ENCODE data around the gene SPATA31A3. TPM values are rescaled to one million over a fixed set of nuclear protein-coding genes. Genes with fewer than 3 reads are reported as not detected.

Gene SPATA31A3
- total and polyA plus RNA-seq, 2 experiments from 2014 or later: not detected

Small RNA genes within 50 kb of the gene (small RNA-seq; reads per million reads assigned to genes)
- gene AL353770.1 (ENCODE audit: low read depth, low replicate concordance) (not detected), gene AL353770.2 (ENCODE audit: low read depth, low replicate concordance) (not detected)

Other genes starting within 250 kb of the SPATA31A3 start
- 3.7 and 4.8 TPM in 2 replicates for gene ZNF658, start 91.8 kb downstream of the SPATA31A3 start, total RNA-seq (2014; rRNA removed; shearing (Covaris generic))
- gene ZNF658, start 91.8 kb downstream of the SPATA31A3 start, polyA plus RNA-seq (2016; fragmentation: Nextera tagmentation; extraction: Ambion mirVana): 1.9 and 2.4 TPM in 2 replicates

Measured in GM23248 (cell line).